Measurements from ENCODE around the gene MDGA2.

GRCh38 chr14:47541662-47542061 is 133.7 kb downstream of the MDGA2 start:
- TF ChIP-seq CTCF (conservative IDR thresholded peaks at IDR 0.05 in 1 of 2, IDR thresholded peaks at IDR 0.05 in 1 of 2; ENCODE audit: low read depth in 1 of 2, low read length in 2 of 2) (no peak), EZH2 (IDR thresholded peaks at IDR 0.05; ENCODE audit: low read length, missing control alignments) (no peak)
